ENCODE measurements around the gene NELFCD. TPM values are rescaled to one million over a fixed set of nuclear protein-coding genes. Genes with fewer than 3 reads are reported as not detected.

NELFCD gene
- total RNA-seq, 1 donor from 2014 or later: 27.4 TPM

DNA sequence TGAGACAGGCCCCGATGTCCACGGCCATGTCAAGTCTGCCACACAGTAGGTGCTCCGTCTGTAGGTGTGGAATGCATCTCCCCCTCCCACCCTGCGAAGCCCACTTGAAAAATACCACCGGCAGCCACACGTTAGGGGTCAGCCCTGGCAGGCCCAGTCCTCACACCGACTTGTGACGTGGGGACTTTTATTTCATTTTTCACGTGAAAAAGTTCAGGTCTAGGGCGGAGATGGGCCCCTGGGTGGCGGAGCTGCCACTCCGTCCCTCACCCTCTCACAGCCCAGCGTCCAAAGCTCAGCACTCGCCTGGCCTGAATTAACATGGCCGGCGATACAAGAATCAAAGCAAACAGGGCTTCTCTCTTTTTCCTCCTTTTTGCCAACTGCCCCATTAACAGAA, 34.4 kb downstream of the NELFCD start:
- Histone ChIP-seq H3K36me3 (ENCODE audit: control insufficient read depth, insufficient read depth, low read length) (no peaks in the 10 kb centered on the region), H3K27me3 (ENCODE audit: control insufficient read depth, insufficient read depth, low read length) (no peaks in the 10 kb centered on the region), H3K4me3 (ENCODE audit: low read depth, low read length) (no peak overlapping the region)
- TF ChIP-seq, protein P1, sequence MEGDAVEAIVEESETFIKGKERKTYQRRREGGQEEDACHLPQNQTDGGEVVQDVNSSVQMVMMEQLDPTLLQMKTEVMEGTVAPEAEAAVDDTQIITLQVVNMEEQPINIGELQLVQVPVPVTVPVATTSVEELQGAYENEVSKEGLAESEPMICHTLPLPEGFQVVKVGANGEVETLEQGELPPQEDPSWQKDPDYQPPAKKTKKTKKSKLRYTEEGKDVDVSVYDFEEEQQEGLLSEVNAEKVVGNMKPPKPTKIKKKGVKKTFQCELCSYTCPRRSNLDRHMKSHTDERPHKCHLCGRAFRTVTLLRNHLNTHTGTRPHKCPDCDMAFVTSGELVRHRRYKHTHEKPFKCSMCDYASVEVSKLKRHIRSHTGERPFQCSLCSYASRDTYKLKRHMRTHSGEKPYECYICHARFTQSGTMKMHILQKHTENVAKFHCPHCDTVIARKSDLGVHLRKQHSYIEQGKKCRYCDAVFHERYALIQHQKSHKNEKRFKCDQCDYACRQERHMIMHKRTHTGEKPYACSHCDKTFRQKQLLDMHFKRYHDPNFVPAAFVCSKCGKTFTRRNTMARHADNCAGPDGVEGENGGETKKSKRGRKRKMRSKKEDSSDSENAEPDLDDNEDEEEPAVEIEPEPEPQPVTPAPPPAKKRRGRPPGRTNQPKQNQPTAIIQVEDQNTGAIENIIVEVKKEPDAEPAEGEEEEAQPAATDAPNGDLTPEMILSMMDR (IDR thresholded peaks at IDR 0.05; ENCODE audit: insufficient read depth, low read length, severe bottlenecking): no peak
- FAIRE-seq (no peak), DNase-seq (ENCODE audit: low read depth) (no peak)

- TF ChIP-seq, protein P1 (IDR thresholded peaks at IDR 0.05; ENCODE audit: insufficient read depth, low read length, severe bottlenecking): no peak
- H3K36me3 ChIP-seq (ENCODE audit: control insufficient read depth, insufficient read depth, low read length): no peaks in the 10 kb centered on the region
- FAIRE-seq: no peak
- DNase-seq (ENCODE audit: low read depth): no peak
- H3K27me3 ChIP-seq (ENCODE audit: control insufficient read depth, insufficient read depth, low read length): no peaks in the 10 kb centered on the region
- H3K4me3 ChIP-seq (ENCODE audit: low read depth, low read length): no peak overlapping the region
Measured at GRCh38 chr20:59015812-59016711, 35.0 kb downstream of the NELFCD start.

DNA sequence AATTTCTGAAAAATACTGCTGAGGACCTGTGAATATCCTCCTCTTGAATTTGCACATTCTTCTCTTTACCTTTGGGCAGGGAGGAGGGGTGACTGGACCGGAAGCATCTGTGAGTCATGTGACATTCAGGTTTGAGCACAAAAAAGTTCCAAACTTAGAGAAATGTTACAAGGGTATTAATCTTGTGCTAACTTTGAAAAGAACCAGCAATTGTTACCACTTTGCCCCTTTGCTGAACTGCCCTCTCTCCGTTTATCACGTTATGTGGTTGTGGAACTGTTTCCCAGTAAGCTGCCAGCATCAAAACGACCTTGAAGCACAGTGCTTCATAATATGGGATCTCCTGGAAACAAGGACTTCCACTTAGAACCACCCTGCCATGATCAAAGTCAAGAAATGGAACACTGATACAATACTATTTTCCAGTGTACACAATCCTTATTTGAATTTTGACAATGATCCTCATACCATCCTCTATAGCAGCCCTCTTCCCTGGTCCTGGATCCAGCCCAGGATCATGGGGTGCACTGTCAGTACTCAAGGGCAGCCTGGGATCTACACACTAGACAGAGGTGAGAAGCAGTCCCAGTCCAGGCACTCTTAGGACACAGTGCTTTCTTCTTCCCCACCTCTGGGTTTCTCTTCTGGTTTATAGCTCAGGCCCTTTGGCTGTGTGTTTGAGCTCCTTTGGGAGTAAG, 35.9 kb downstream of the NELFCD start:
- FAIRE-seq (no peak), DNase-seq (ENCODE audit: low read depth) (peak; percentile 43)
- TF ChIP-seq, protein P1 (IDR thresholded peaks at IDR 0.05; ENCODE audit: insufficient read depth, low read length, severe bottlenecking): no peak
- Histone ChIP-seq H3K27me3 (ENCODE audit: control insufficient read depth, insufficient read depth, low read length) (no peaks in the 10 kb centered on the region), H3K4me3 (ENCODE audit: low read depth, low read length) (no peak overlapping the region), H3K36me3 (ENCODE audit: control insufficient read depth, insufficient read depth, low read length) (no peaks in the 10 kb centered on the region)

- H3K27me3 ChIP-seq (ENCODE audit: control insufficient read depth, insufficient read depth, low read length): no peaks in the 10 kb centered on the region
Measured at GRCh38 chr20:59017493-59018231, 36.6 kb downstream of the NELFCD start.

GRCh38 chr20:59018817-59019216, 37.8 kb downstream of the NELFCD start:
- Histone ChIP-seq H3K4me3 (ENCODE audit: low read depth, low read length) (no peak overlapping the region), H3K27me3 (ENCODE audit: control insufficient read depth, insufficient read depth, low read length) (no peaks in the 10 kb centered on the region), H3K36me3 (ENCODE audit: control insufficient read depth, insufficient read depth, low read length) (peaks cover 8% of the 10 kb centered on the region)
- TF ChIP-seq, protein P1 (IDR thresholded peaks at IDR 0.05; ENCODE audit: insufficient read depth, low read length, severe bottlenecking): no peak
- DNase-seq (ENCODE audit: low read depth) (no peak), FAIRE-seq (no peak)

More at GRCh38 chr20:59017493-59018231, 36.6 kb downstream of the NELFCD start:
- DNase-seq (ENCODE audit: low read depth) (no peak), FAIRE-seq (no peak)
- TF ChIP-seq, protein P1 (IDR thresholded peaks at IDR 0.05; ENCODE audit: insufficient read depth, low read length, severe bottlenecking): no peak
- Histone ChIP-seq H3K4me3 (ENCODE audit: low read depth, low read length) (no peak overlapping the region), H3K36me3 (ENCODE audit: control insufficient read depth, insufficient read depth, low read length) (no peaks in the 10 kb centered on the region)
